Osteoblast (primary cell): ENCODE data around the gene PTPRT. TPM values are rescaled to one million over a fixed set of nuclear protein-coding genes. Genes with fewer than 3 reads are reported as not detected.

Source experiments
- DNase-seq: peaks from one replicate; pipeline ENCODE4 v3.0.0; 2011; ENCODE audit warnings: low spot score, mixed read lengths; ENCODE audit not compliant: insufficient read length; ENCODE audit errors: missing footprints
- H2AFZ ChIP-seq: 2 replicates; pipeline ENCODE4 v1.6.0; 2011; ENCODE audit warnings: mild to moderate bottlenecking, low read length
- H3K27ac ChIP-seq: 2 replicates; pipeline ENCODE4 v1.5.1; 2011; ENCODE audit warnings: mild to moderate bottlenecking, low read depth, low read length, moderate library complexity
- H3K27me3 ChIP-seq: 2 replicates; pipeline ENCODE4 v1.6.0; 2012; ENCODE audit warnings: mild to moderate bottlenecking, control low read depth, inconsistent platforms, low read length, moderate library complexity; ENCODE audit not compliant: insufficient read depth
- H3K36me3 ChIP-seq: 2 replicates; pipeline ENCODE4 v1.5.1; 2011; ENCODE audit warnings: mild to moderate bottlenecking, low read length, control low read depth, moderate library complexity; ENCODE audit not compliant: insufficient read depth
- H3K4me1 ChIP-seq: 2 replicates; pipeline ENCODE4 v1.5.1; 2011; ENCODE audit warnings: mild to moderate bottlenecking, low read length, control low read depth, moderate library complexity; ENCODE audit not compliant: insufficient read depth
- H3K4me2 ChIP-seq: 2 replicates; pipeline ENCODE4 v1.6.0; 2011; ENCODE audit warnings: mild to moderate bottlenecking, low read length; ENCODE audit not compliant: insufficient read depth
- H3K4me3 ChIP-seq: fragments of 200-600 bp; sonication (generic); 3 replicates; pipeline ENCODE4 v1.5.1; 2012; ENCODE audit warnings: mild to moderate bottlenecking, low read length, inconsistent platforms; ENCODE audit not compliant: insufficient read depth
- H3K79me2 ChIP-seq: 2 replicates; pipeline ENCODE4 v1.6.0; 2012; ENCODE audit warnings: mild to moderate bottlenecking, low read length, control low read depth, inconsistent platforms; ENCODE audit not compliant: insufficient read depth
- H3K9me3 ChIP-seq: 2 replicates; pipeline ENCODE4 v1.5.1; 2011; ENCODE audit warnings: low read depth, low read length, control low read depth
- H4K20me1 ChIP-seq: 2 replicates; pipeline ENCODE4 v1.6.0; 2012; ENCODE audit warnings: mild to moderate bottlenecking, low read length, control low read depth; ENCODE audit not compliant: insufficient read depth
- CTCF ChIP-seq: IDR thresholded peaks from 2 replicates; pipeline ENCODE4 v1.5.1; 2011; ENCODE audit warnings: mild to moderate bottlenecking, low read depth, low read length, moderate library complexity; ENCODE audit errors: extremely low read depth
- total RNA-seq: library from RNA; depleted of rRNA; stranded (reverse); fragments of >200 nt; gene quantifications from 2 replicates; pipeline ENCODE4 v1.2.3, GENCODE V29; 2012

The PTPRT gene
- total RNA-seq: not detected in 2 replicates

GRCh38 chr20:43189554-43190331, at the start of gene PTPRT:
Gene PTPRT (minus strand): TSS chr20:43189906. CDS start chr20:43189733, 173 bp downstream.
- TF ChIP-seq CTCF: no peak
- H3K36me3 ChIP-seq: no peaks in the 10 kb centered on the region
- no peak within 1 kb of the TSS for H2AFZ ChIP-seq
- H3K4me3 ChIP-seq: no peak within 1 kb of the TSS
- no peak within 1 kb of the TSS for H3K4me2 ChIP-seq
- no peaks in the 10 kb centered on the region for H3K9me3 ChIP-seq
- H3K27me3 ChIP-seq: peaks cover 24% of the 10 kb centered on the region
- no peaks in the 10 kb centered on the region for H3K4me1 ChIP-seq
- H3K79me2 ChIP-seq: no peaks in the 10 kb centered on the region
- H4K20me1 ChIP-seq: no peaks in the 10 kb centered on the region
- H3K27ac ChIP-seq: no peak within 1 kb of the TSS
- DNase-seq: no peak

- no peak for TF ChIP-seq CTCF
- no peak overlapping the region for H2AFZ ChIP-seq
- H3K79me2 ChIP-seq: no peaks in the 10 kb centered on the region
- H3K36me3 ChIP-seq: no peaks in the 10 kb centered on the region
- H3K27ac ChIP-seq: no peak overlapping the region
- H3K4me2 ChIP-seq: no peak overlapping the region
- H3K4me3 ChIP-seq: no peak overlapping the region
- no peaks in the 10 kb centered on the region for H3K9me3 ChIP-seq
- DNase-seq: no peak
- H3K4me1 ChIP-seq: no peaks in the 10 kb centered on the region
- H4K20me1 ChIP-seq: no peaks in the 10 kb centered on the region
- no peaks in the 10 kb centered on the region for H3K27me3 ChIP-seq
Measured at GRCh38 chr20:43238833-43239232, 49.1 kb upstream of the PTPRT start.

DNA sequence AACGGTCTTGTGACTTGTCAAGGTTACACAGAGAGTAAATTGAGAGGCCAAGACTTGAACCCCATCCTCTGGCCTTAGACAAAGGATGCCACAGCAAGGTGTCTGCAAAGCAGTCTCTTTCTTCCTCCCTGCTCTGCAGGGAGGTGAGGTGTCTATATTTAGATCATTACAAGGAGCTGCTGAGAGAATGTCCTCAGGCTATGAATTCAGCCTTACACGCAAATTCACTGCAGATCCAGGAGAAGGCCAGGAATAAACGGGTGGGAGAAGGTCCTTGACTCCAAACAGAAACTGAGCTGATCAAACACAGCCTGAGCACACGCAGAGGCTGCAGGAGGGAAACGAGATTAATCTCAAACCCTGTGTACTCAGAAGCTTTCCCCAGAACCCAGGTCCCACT, 48.6 kb upstream of the PTPRT start:
- no peaks in the 10 kb centered on the region for H3K36me3 ChIP-seq
- H3K4me1 ChIP-seq: no peaks in the 10 kb centered on the region
- no peaks in the 10 kb centered on the region for H3K9me3 ChIP-seq
- no peak overlapping the region for H3K4me2 ChIP-seq
- no peak overlapping the region for H2AFZ ChIP-seq
- no peak for TF ChIP-seq CTCF
- H3K27me3 ChIP-seq: no peaks in the 10 kb centered on the region
- DNase-seq: no peak
- H3K79me2 ChIP-seq: no peaks in the 10 kb centered on the region
- H3K4me3 ChIP-seq: no peak overlapping the region
- H3K27ac ChIP-seq: no peak overlapping the region
- H4K20me1 ChIP-seq: no peaks in the 10 kb centered on the region

DNA sequence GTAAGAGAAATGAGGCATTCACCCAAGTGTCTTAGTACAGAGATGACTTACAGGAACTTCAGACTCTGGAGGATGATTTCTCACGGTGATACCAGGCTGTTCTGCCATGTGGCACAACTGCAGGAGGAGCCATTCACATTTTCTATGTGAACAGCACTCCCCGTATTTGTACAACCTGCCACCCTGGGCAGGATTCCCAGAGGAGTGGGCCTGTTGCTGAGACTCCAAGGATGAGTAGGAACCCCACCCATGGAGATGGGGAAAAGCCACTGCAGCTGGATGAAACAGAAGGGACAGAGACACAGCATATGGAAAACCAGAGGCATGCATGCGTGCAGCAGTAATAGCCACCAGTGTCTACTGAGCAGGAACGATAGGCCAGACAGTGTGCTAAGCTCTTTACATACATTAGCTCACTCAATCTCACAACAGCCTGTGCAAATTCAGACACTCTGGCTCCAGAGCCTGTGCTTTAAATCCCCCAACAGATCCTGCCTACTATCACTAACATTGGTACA, 48.0 kb upstream of the PTPRT start:
- Histone ChIP-seq H3K4me3 (no peak overlapping the region), H3K4me1 (no peaks in the 10 kb centered on the region), H3K4me2 (no peak overlapping the region), H3K36me3 (no peaks in the 10 kb centered on the region), H3K9me3 (no peaks in the 10 kb centered on the region), H3K27me3 (no peaks in the 10 kb centered on the region), H3K27ac (no peak overlapping the region), H2AFZ (no peak overlapping the region), H3K79me2 (no peaks in the 10 kb centered on the region), H4K20me1 (no peaks in the 10 kb centered on the region)
- no peak for TF ChIP-seq CTCF
- DNase-seq: no peak
